Stimulated activated naive B cell treated with anti-CD40 and anti-IgM and Interleukin-4, amounts not matched to agents 10 μg/mL and 1 μg/mL and 100 μg/mL, for 72 hours (primary cell): ENCODE measurements around the gene USP17L12.
"Not testable (repeated sequence)": the region's sequence is repeated elsewhere in the genome, so short reads cannot be mapped to it uniquely, and the experiment has no call there.

ENCODE experiments used
- ATAC-seq, 2 donors: fragments of 150-1000 bp; cut with Tn5 transposase; replicated peaks; 2 replicates each; pipeline ENCODE4 v1.10.0; 2021; ENCODE audit warnings: moderate library complexity in 1 of 2
- DNase-seq: peaks from one replicate; pipeline ENCODE4 v3.0.0; 2021
- H3K27ac Mint-ChIP-seq: one replicate; pipeline ENCODE4 v1.8.0; 2022; ENCODE audit warnings: mild to moderate bottlenecking, mixed read lengths
- H3K27me3 Mint-ChIP-seq, 2 donors: one replicate each; pipeline ENCODE4 v1.8.0; 2022; ENCODE audit warnings: mixed read lengths in 2 of 2
- H3K36me3 Mint-ChIP-seq, 2 donors: one replicate each; pipeline ENCODE4 v1.8.0; 2022; ENCODE audit warnings: mixed read lengths in 2 of 2, mild to moderate bottlenecking in 1 of 2
- H3K4me1 Mint-ChIP-seq, 2 donors: one replicate each; pipeline ENCODE4 v1.8.0; 2022; ENCODE audit warnings: mixed read lengths in 2 of 2, mild to moderate bottlenecking in 1 of 2
- H3K4me3 Mint-ChIP-seq, 2 donors: one replicate each; pipeline ENCODE4 v1.8.0; 2022; ENCODE audit warnings: mild to moderate bottlenecking in 2 of 2, mixed read lengths in 2 of 2, moderate library complexity in 1 of 2
- H3K9me3 Mint-ChIP-seq, 2 donors: one replicate each; pipeline ENCODE4 v1.8.0; 2022; ENCODE audit warnings: mixed read lengths in 2 of 2, mild to moderate bottlenecking in 1 of 2

Gene USP17L12

GRCh38 chr4:9219852-9220251 lies at the start of gene USP17L12:
TSS of gene USP17L12 (plus strand) at chr4:9220152. CDS start at chr4:9220152, 0 bp downstream.
- ATAC-seq, H3K27me3 Mint-ChIP-seq, H3K4me3 Mint-ChIP-seq, H3K27ac Mint-ChIP-seq, H3K4me1 Mint-ChIP-seq, H3K36me3 Mint-ChIP-seq, DNase-seq, H3K9me3 Mint-ChIP-seq: not testable (repeated sequence)

GRCh38 chr4:9210357-9210756 lies 9.6 kb upstream of the USP17L12 start, which contains the start of gene USP17L10:
TSS of gene USP17L10 (plus strand) at chr4:9210657. CDS start at chr4:9210657, 0 bp downstream.
- H3K4me3 Mint-ChIP-seq, H3K36me3 Mint-ChIP-seq, H3K9me3 Mint-ChIP-seq, DNase-seq, ATAC-seq, H3K27ac Mint-ChIP-seq, H3K27me3 Mint-ChIP-seq, H3K4me1 Mint-ChIP-seq: not testable (repeated sequence)

GRCh38 chr4:9214701-9215100 lies 5.3 kb upstream of the USP17L12 start:
- H3K9me3 Mint-ChIP-seq, H3K4me3 Mint-ChIP-seq, H3K36me3 Mint-ChIP-seq, H3K27ac Mint-ChIP-seq, DNase-seq, H3K4me1 Mint-ChIP-seq, ATAC-seq, H3K27me3 Mint-ChIP-seq: not testable (repeated sequence)

GRCh38 chr4:9215105-9215504 lies 4.8 kb upstream of the USP17L12 start, which contains the start of gene USP17L11:
TSS of gene USP17L11 (plus strand) at chr4:9215405. CDS start at chr4:9215405, 0 bp downstream.
- H3K27me3 Mint-ChIP-seq, H3K4me3 Mint-ChIP-seq, H3K27ac Mint-ChIP-seq, H3K4me1 Mint-ChIP-seq, ATAC-seq, H3K36me3 Mint-ChIP-seq, H3K9me3 Mint-ChIP-seq, DNase-seq: not testable (repeated sequence)

GRCh38 chr4:9224596-9224995 lies 4.6 kb downstream of the USP17L12 start, which contains the start of gene USP17L13:
TSS of gene USP17L13 (plus strand) at chr4:9224896. CDS start at chr4:9224896, 0 bp downstream.
- ATAC-seq, H3K4me3 Mint-ChIP-seq, H3K27me3 Mint-ChIP-seq, H3K27ac Mint-ChIP-seq, H3K4me1 Mint-ChIP-seq, H3K9me3 Mint-ChIP-seq, DNase-seq, H3K36me3 Mint-ChIP-seq: not testable (repeated sequence)

GRCh38 chr4:9230249-9230648 lies 10.3 kb downstream of the USP17L12 start:
- H3K27me3 Mint-ChIP-seq, H3K9me3 Mint-ChIP-seq, H3K36me3 Mint-ChIP-seq, H3K4me3 Mint-ChIP-seq, H3K4me1 Mint-ChIP-seq, DNase-seq, ATAC-seq, H3K27ac Mint-ChIP-seq: not testable (repeated sequence)

- H3K4me1 Mint-ChIP-seq: not testable (repeated sequence)
Observed at GRCh38 chr4:9234085-9234484, 14.1 kb downstream of the USP17L12 start, which contains the start of gene USP17L15. TSS of gene USP17L15 (plus strand) at chr4:9234385. CDS start at chr4:9234385, 0 bp downstream.

GRCh38 chr4:9238461-9238860 lies 18.5 kb downstream of the USP17L12 start:
- not testable (repeated sequence) for H3K27me3 Mint-ChIP-seq, H3K4me3 Mint-ChIP-seq, DNase-seq, H3K9me3 Mint-ChIP-seq, H3K36me3 Mint-ChIP-seq, H3K4me1 Mint-ChIP-seq, H3K27ac Mint-ChIP-seq, ATAC-seq

More at GRCh38 chr4:9234085-9234484, 14.1 kb downstream of the USP17L12 start, which contains the start of gene USP17L15:
- not testable (repeated sequence) for H3K27me3 Mint-ChIP-seq, H3K9me3 Mint-ChIP-seq, H3K27ac Mint-ChIP-seq, H3K4me3 Mint-ChIP-seq, H3K36me3 Mint-ChIP-seq, ATAC-seq, DNase-seq

GRCh38 chr4:9243579-9243978 lies 23.6 kb downstream of the USP17L12 start, which contains the start of gene USP17L17:
TSS of gene USP17L17 (plus strand) at chr4:9243879. CDS start at chr4:9243879, 0 bp downstream.
- H3K4me3 Mint-ChIP-seq, H3K27me3 Mint-ChIP-seq, H3K4me1 Mint-ChIP-seq, H3K27ac Mint-ChIP-seq, H3K36me3 Mint-ChIP-seq, ATAC-seq, H3K9me3 Mint-ChIP-seq, DNase-seq: not testable (repeated sequence)

- not testable (repeated sequence) for ATAC-seq, H3K4me3 Mint-ChIP-seq, H3K36me3 Mint-ChIP-seq, H3K27me3 Mint-ChIP-seq, DNase-seq, H3K4me1 Mint-ChIP-seq, H3K27ac Mint-ChIP-seq, H3K9me3 Mint-ChIP-seq
Observed at GRCh38 chr4:9247953-9248680, 28.2 kb downstream of the USP17L12 start, which contains the start of gene USP17L18. TSS of gene USP17L18 (plus strand) at chr4:9248630. CDS start at chr4:9248630, 0 bp downstream.

GRCh38 chr4:9253078-9253477 lies 33.1 kb downstream of the USP17L12 start, which contains the start of gene USP17L19:
TSS of gene USP17L19 (plus strand) at chr4:9253378. CDS start at chr4:9253378, 0 bp downstream.
- not testable (repeated sequence) for H3K4me1 Mint-ChIP-seq, H3K27me3 Mint-ChIP-seq, H3K9me3 Mint-ChIP-seq, H3K36me3 Mint-ChIP-seq, ATAC-seq, DNase-seq, H3K27ac Mint-ChIP-seq, H3K4me3 Mint-ChIP-seq

GRCh38 chr4:9257824-9258223 lies 37.9 kb downstream of the USP17L12 start, which contains the start of gene USP17L20:
TSS of gene USP17L20 (plus strand) at chr4:9258124. CDS start at chr4:9258124, 0 bp downstream.
- ATAC-seq, H3K27ac Mint-ChIP-seq, H3K4me1 Mint-ChIP-seq, H3K4me3 Mint-ChIP-seq, DNase-seq, H3K36me3 Mint-ChIP-seq, H3K27me3 Mint-ChIP-seq, H3K9me3 Mint-ChIP-seq: not testable (repeated sequence)

- H3K4me1 Mint-ChIP-seq, H3K27me3 Mint-ChIP-seq, H3K27ac Mint-ChIP-seq, H3K9me3 Mint-ChIP-seq, DNase-seq, H3K36me3 Mint-ChIP-seq, ATAC-seq, H3K4me3 Mint-ChIP-seq: not testable (repeated sequence)
Observed at GRCh38 chr4:9262572-9262971, 42.6 kb downstream of the USP17L12 start, which contains the start of gene USP17L21. TSS of gene USP17L21 (plus strand) at chr4:9262872. CDS start at chr4:9262872, 0 bp downstream.

- not testable (repeated sequence) for H3K4me3 Mint-ChIP-seq, DNase-seq, H3K27ac Mint-ChIP-seq, H3K9me3 Mint-ChIP-seq, H3K4me1 Mint-ChIP-seq, H3K36me3 Mint-ChIP-seq, H3K27me3 Mint-ChIP-seq, ATAC-seq
Observed at GRCh38 chr4:9267319-9267718, 47.4 kb downstream of the USP17L12 start, which contains the start of gene USP17L22. TSS of gene USP17L22 (plus strand) at chr4:9267619. CDS start at chr4:9267619, 0 bp downstream.
